Measurements from ENCODE around the gene ZNF581.

Gene ZNF581

GRCh38 chr19:55678121-55678671, 34.7 kb downstream of the ZNF581 start:
- DNase-seq (ENCODE audit: low read depth in 4 of 4, low spot score in 1 of 4), result no peak

- no peak for DNase-seq (ENCODE audit: low read depth in 4 of 4, low spot score in 1 of 4)
Measured at GRCh38 chr19:55679343-55680257, 36.2 kb downstream of the ZNF581 start.

GRCh38 chr19:55680339-55681130, 37.1 kb downstream of the ZNF581 start:
- no peak for DNase-seq (ENCODE audit: low read depth in 4 of 4, low spot score in 1 of 4)

GRCh38 chr19:55681131-55682092, 38.0 kb downstream of the ZNF581 start:
- no peak for DNase-seq (ENCODE audit: low read depth in 4 of 4, low spot score in 1 of 4)

- DNase-seq (ENCODE audit: low read depth in 4 of 4, low spot score in 1 of 4), result no peak
Measured at GRCh38 chr19:55683449-55684261, 40.2 kb downstream of the ZNF581 start.

GRCh38 chr19:55684946-55685681, 41.7 kb downstream of the ZNF581 start:
- no peak for DNase-seq (ENCODE audit: low read depth in 4 of 4, low spot score in 1 of 4)

- no peak for DNase-seq (ENCODE audit: low read depth in 4 of 4, low spot score in 1 of 4)
Measured at GRCh38 chr19:55685776-55686175, 42.3 kb downstream of the ZNF581 start.

GRCh38 chr19:55686311-55687050, 43.0 kb downstream of the ZNF581 start:
- no peak for DNase-seq (ENCODE audit: low read depth in 4 of 4, low spot score in 1 of 4)

GRCh38 chr19:55687281-55688201, 44.1 kb downstream of the ZNF581 start:
- no peak for DNase-seq (ENCODE audit: low read depth in 4 of 4, low spot score in 1 of 4)

- DNase-seq (ENCODE audit: low read depth in 4 of 4, low spot score in 1 of 4), result no peak
Measured at GRCh38 chr19:55688422-55689218, 45.2 kb downstream of the ZNF581 start.

GRCh38 chr19:55689411-55690108, 46.1 kb downstream of the ZNF581 start:
- no peak for DNase-seq (ENCODE audit: low read depth in 4 of 4, low spot score in 1 of 4)

GRCh38 chr19:55690109-55690768, 46.8 kb downstream of the ZNF581 start:
- DNase-seq (ENCODE audit: low read depth in 4 of 4, low spot score in 1 of 4), result no peak

- DNase-seq (ENCODE audit: low read depth in 4 of 4, low spot score in 1 of 4), result no peak
Measured at GRCh38 chr19:55690769-55691545, 47.5 kb downstream of the ZNF581 start.

GRCh38 chr19:55691561-55692481, 48.4 kb downstream of the ZNF581 start:
- no peak for DNase-seq (ENCODE audit: low read depth in 4 of 4, low spot score in 1 of 4)
